ENCODE results near the gene ARHGAP42.

GRCh38 chr11:100686476-100687053 lies 523 bp upstream of the ARHGAP42 start:
- TF ChIP-seq POLR2A (IDR thresholded peaks at IDR 0.05): no peak
- TF ChIP-seq, protein P1, sequence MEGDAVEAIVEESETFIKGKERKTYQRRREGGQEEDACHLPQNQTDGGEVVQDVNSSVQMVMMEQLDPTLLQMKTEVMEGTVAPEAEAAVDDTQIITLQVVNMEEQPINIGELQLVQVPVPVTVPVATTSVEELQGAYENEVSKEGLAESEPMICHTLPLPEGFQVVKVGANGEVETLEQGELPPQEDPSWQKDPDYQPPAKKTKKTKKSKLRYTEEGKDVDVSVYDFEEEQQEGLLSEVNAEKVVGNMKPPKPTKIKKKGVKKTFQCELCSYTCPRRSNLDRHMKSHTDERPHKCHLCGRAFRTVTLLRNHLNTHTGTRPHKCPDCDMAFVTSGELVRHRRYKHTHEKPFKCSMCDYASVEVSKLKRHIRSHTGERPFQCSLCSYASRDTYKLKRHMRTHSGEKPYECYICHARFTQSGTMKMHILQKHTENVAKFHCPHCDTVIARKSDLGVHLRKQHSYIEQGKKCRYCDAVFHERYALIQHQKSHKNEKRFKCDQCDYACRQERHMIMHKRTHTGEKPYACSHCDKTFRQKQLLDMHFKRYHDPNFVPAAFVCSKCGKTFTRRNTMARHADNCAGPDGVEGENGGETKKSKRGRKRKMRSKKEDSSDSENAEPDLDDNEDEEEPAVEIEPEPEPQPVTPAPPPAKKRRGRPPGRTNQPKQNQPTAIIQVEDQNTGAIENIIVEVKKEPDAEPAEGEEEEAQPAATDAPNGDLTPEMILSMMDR (IDR thresholded peaks at IDR 0.05): no peak
